SK-N-SH (cell line): ENCODE measurements around the gene NCOR2. TPM values are rescaled to one million over a fixed set of nuclear protein-coding genes. Genes with fewer than 3 reads are reported as not detected.

ENCODE experiments used
- CTCF ChIA-PET: fragments of 300-600, 350-600 bp; formaldehyde crosslinking; extraction: SDS; loops from one replicate; lab custom pipeline; 2021; lab: Yijun Ruan, JAX
- POLR2A ChIA-PET: fragments of 350-600 bp; sonication (Branson Sonifier 250); formaldehyde crosslinking; extraction: SDS; loops from one replicate; lab custom pipeline; 2020; ENCODE audit warnings: antibody characterized with exemption, inconsistent platforms; lab: Yijun Ruan, JAX
- DNase-seq: peaks from one replicate; pipeline ENCODE4 v3.0.0; 2012
- H2AFZ ChIP-seq: fragments of 200-600 bp; sonication (generic); 2 replicates; pipeline ENCODE4 v1.8.1; 2016; ENCODE audit warnings: antibody characterized with exemption, mild to moderate bottlenecking, low read depth
- H3F3A ChIP-seq: fragments of 200-600 bp; sonication (generic); replicated peaks from 2 replicates; pipeline ENCODE3; 2016; ENCODE audit warnings: antibody characterized with exemption, mild to moderate bottlenecking; ENCODE audit not compliant: insufficient read depth
- H3K27ac ChIP-seq, 2 experiments: fragments of 200-500 bp in 1 of 2; fragments of 200-600 bp in 1 of 2; sonication (Bioruptor generic) in 1 of 2; sonication (generic), shearing (Covaris generic) in 1 of 2; 2 replicates each; pipeline versions ENCODE4 v1.5.1 to v1.6.1; 2014 to 2016; ENCODE audit warnings: low read depth in 2 of 2, inconsistent platforms in 1 of 2, low read length in 1 of 2, mild to moderate bottlenecking in 1 of 2, mixed read lengths in 1 of 2
- H3K27me3 ChIP-seq: fragments of 200-600 bp; sonication (generic), shearing (Covaris generic); 2 replicates; pipeline ENCODE4 v1.6.1; 2016; ENCODE audit warnings: mixed run types; ENCODE audit not compliant: insufficient read depth
- H3K36me3 ChIP-seq, 2 experiments: fragments of 200-500 bp in 1 of 2; fragments of 200-600 bp in 1 of 2; sonication (Bioruptor generic) in 1 of 2; sonication (generic) in 1 of 2; replicated peaks in 1 of 2; 2 replicates each; pipeline versions ENCODE3 to v1.5.1; 2014 to 2016; ENCODE audit warnings: low read length in 1 of 2, mild to moderate bottlenecking in 1 of 2; ENCODE audit not compliant: insufficient read depth in 2 of 2, control insufficient read depth in 1 of 2
- H3K4me1 ChIP-seq, 2 experiments: fragments of 200-500 bp in 1 of 2; fragments of 200-600 bp in 1 of 2; sonication (Bioruptor generic) in 1 of 2; sonication (generic), shearing (Covaris generic) in 1 of 2; 2 replicates each; pipeline versions ENCODE4 v1.5.1 to v1.6.1; 2014 to 2016; ENCODE audit warnings: low read depth in 1 of 2, low read length in 1 of 2, mixed run types in 1 of 2; ENCODE audit not compliant: insufficient read depth in 2 of 2, control insufficient read depth in 1 of 2
- H3K4me2 ChIP-seq: fragments of 200-600 bp; sonication (generic), shearing (Covaris generic); 2 replicates; pipeline ENCODE4 v1.6.1; 2017; ENCODE audit warnings: mixed run types
- H3K4me3 ChIP-seq, 2 experiments: fragments of 200-500 bp in 1 of 2; fragments of 200-600 bp in 1 of 2; sonication (Bioruptor generic) in 1 of 2; sonication (generic), shearing (Covaris generic) in 1 of 2; 2 replicates each; pipeline versions ENCODE4 v1.5.1 to v1.8.1; 2014 to 2016; ENCODE audit warnings: low read depth in 2 of 2, inconsistent platforms in 1 of 2, low read length in 1 of 2, mild to moderate bottlenecking in 1 of 2, mixed read lengths in 1 of 2, moderate library complexity in 1 of 2
- H3K79me2 ChIP-seq: fragments of 200-600 bp; sonication (generic); 2 replicates; pipeline ENCODE4 v1.8.1; 2017; ENCODE audit warnings: mild to moderate bottlenecking; ENCODE audit not compliant: insufficient read depth
- H3K9ac ChIP-seq: fragments of 200-600 bp; sonication (generic); 2 replicates; pipeline ENCODE4 v1.6.1; 2017; ENCODE audit warnings: mixed run types
- H3K9me2 ChIP-seq: fragments of 200-600 bp; sonication (generic); 2 replicates; pipeline ENCODE4 v1.6.1; 2017; ENCODE audit warnings: mixed run types
- H3K9me3 ChIP-seq: fragments of 200-600 bp; sonication (generic); 2 replicates; pipeline ENCODE4 v1.6.1; 2017; ENCODE audit warnings: mixed run types, mild to moderate bottlenecking, moderate library complexity
- H4K20me1 ChIP-seq: fragments of 200-600 bp; sonication (generic); 2 replicates; pipeline ENCODE4 v1.6.1; 2017; ENCODE audit warnings: mild to moderate bottlenecking, mixed run types; ENCODE audit not compliant: insufficient read depth
- FOSL2 ChIP-seq: IDR thresholded peaks from 2 replicates; pipeline ENCODE4 v1.4.0; 2012; ENCODE audit warnings: low read depth, mild to moderate bottlenecking, moderate library complexity, borderline replicate concordance
- FOXJ3 ChIP-seq: sonication (generic); formaldehyde crosslinking; IDR thresholded peaks from 2 replicates; pipeline ENCODE4 v1.5.1; 2020; ENCODE audit warnings: mild to moderate bottlenecking, missing genetic modification reagents
- GABPA ChIP-seq: IDR thresholded peaks from 2 replicates; pipeline ENCODE4 v1.4.0; 2012; ENCODE audit warnings: low read depth, mild to moderate bottlenecking
- GATA2 ChIP-seq: sonication (generic); formaldehyde crosslinking; IDR thresholded peaks from 2 replicates; pipeline ENCODE4 v1.5.0; 2020; ENCODE audit warnings: mild to moderate bottlenecking, missing genetic modification reagents
- JUND ChIP-seq: IDR thresholded peaks from 2 replicates; pipeline ENCODE4 v1.4.0; 2012
- MXI1 ChIP-seq: IDR thresholded peaks from 2 replicates; pipeline ENCODE4 v1.6.1; 2012; ENCODE audit warnings: mild to moderate bottlenecking, low read depth, low read length, improper control_type of control experiment
- NFIC ChIP-seq: IDR thresholded peaks from 2 replicates; pipeline ENCODE4 v1.4.0; 2012; ENCODE audit warnings: borderline replicate concordance
- POLR2AphosphoS5 ChIP-seq: IDR thresholded peaks from 2 replicates; pipeline ENCODE4 v1.6.1; 2012; ENCODE audit warnings: low read depth, low read length
- RCOR1 ChIP-seq: fragments of 150-350 bp; IDR thresholded peaks from 2 replicates; pipeline ENCODE4 v1.6.1; 2017; ENCODE audit warnings: antibody characterized with exemption, low read length
- RFX5 ChIP-seq: IDR thresholded peaks from 2 replicates; pipeline ENCODE4 v1.6.1; 2012; ENCODE audit warnings: mild to moderate bottlenecking, improper control_type of control experiment, low read length
- RXRA ChIP-seq: IDR thresholded peaks from 2 replicates; pipeline ENCODE4 v1.4.0; 2012; ENCODE audit warnings: low read depth, mild to moderate bottlenecking, borderline replicate concordance
- SIN3A ChIP-seq: IDR thresholded peaks from 2 replicates; pipeline ENCODE4 v1.6.1; 2012; ENCODE audit warnings: low read depth, mild to moderate bottlenecking, low read length, moderate library complexity, borderline replicate concordance
- TAF1 ChIP-seq: IDR thresholded peaks from 2 replicates; pipeline ENCODE4 v1.6.1; 2012; ENCODE audit warnings: low read depth, mild to moderate bottlenecking, low read length, moderate library complexity, borderline replicate concordance
- YY1 ChIP-seq: IDR thresholded peaks from 2 replicates; pipeline ENCODE4 v1.4.0; 2012; ENCODE audit warnings: low read depth, mild to moderate bottlenecking
- WGBS: methylation state at CpG from one replicate; pipeline ENCODE4 v1.1.6; 2017; ENCODE audit warnings: low lambda C conversion rate; 5-methylcytosine and 5-hydroxymethylcytosine counted together
- polyA plus RNA-seq, 3 experiments: library from polyadenylated mRNA; depleted of rRNA; stranded (reverse); fragments of >200 nt; gene quantifications; 2 replicates each; pipeline ENCODE4 v1.2.3, GENCODE V29; 2012
- TF ChIP-seq, protein P1 (sequence below): IDR thresholded peaks from 2 replicates; pipeline ENCODE4; 2012
- TF ChIP-seq, protein P2 (sequence below): IDR thresholded peaks from 2 replicates; pipeline ENCODE4 v1.4.0; 2012; ENCODE audit warnings: low read depth, borderline replicate concordance
- TF ChIP-seq, protein P3 (sequence below): IDR thresholded peaks from 2 replicates; pipeline ENCODE4 v1.4.0; 2012; ENCODE audit warnings: low read depth
- TF ChIP-seq, protein P4 (sequence below): fragments of 150-350 bp; IDR thresholded peaks from 2 replicates; pipeline ENCODE4 v1.6.1; 2016; ENCODE audit warnings: mild to moderate bottlenecking, low read depth, low read length
- TF ChIP-seq, protein P5 (sequence below): IDR thresholded peaks from 2 replicates; pipeline ENCODE4 v1.6.1; 2012; ENCODE audit warnings: mild to moderate bottlenecking, low read depth, low read length, moderate library complexity

The NCOR2 gene
- polyA plus RNA-seq, 1 of the 3 experiments (the other 2 are of a cell fraction) = 19.0 TPM

DNA sequence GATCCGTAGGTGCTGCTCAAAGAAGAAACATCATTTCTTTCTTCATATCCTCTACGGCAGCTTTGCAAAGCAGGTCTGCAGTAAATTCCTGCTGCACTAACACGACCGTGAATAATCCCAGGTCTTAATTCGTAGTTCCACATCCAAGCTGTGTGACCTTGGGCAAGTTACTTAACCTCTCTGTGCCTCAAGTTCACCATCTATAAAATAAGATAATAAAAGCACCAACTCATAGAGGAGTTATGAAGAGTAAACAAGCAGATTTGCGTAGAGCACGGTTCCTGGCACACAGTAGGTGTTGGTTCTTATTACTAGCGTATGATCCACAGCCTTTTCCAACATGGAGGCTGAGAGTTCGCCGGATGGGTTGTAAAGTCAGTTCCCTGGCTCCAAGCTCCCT is 3.6 kb downstream of the NCOR2 start:
- TF ChIP-seq, protein P1, sequence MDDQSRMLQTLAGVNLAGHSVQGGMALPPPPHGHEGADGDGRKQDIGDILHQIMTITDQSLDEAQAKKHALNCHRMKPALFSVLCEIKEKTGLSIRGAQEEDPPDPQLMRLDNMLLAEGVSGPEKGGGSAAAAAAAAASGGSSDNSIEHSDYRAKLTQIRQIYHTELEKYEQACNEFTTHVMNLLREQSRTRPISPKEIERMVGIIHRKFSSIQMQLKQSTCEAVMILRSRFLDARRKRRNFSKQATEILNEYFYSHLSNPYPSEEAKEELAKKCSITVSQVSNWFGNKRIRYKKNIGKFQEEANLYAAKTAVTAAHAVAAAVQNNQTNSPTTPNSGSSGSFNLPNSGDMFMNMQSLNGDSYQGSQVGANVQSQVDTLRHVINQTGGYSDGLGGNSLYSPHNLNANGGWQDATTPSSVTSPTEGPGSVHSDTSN = no peak
- no peak for TF ChIP-seq FOSL2
- TF ChIP-seq, protein P2, sequence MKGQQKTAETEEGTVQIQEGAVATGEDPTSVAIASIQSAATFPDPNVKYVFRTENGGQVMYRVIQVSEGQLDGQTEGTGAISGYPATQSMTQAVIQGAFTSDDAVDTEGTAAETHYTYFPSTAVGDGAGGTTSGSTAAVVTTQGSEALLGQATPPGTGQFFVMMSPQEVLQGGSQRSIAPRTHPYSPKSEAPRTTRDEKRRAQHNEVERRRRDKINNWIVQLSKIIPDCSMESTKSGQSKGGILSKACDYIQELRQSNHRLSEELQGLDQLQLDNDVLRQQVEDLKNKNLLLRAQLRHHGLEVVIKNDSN = no peak
- no peak for TF ChIP-seq NFIC
- no peak for TF ChIP-seq GATA2
- TF ChIP-seq TAF1 = no peak
- TF ChIP-seq RCOR1 = no peak
- TF ChIP-seq RXRA = no peak
- TF ChIP-seq MXI1 = no peak
- no peak for TF ChIP-seq FOXJ3
- TF ChIP-seq, protein P3, sequence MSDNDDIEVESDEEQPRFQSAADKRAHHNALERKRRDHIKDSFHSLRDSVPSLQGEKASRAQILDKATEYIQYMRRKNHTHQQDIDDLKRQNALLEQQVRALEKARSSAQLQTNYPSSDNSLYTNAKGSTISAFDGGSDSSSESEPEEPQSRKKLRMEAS = no peak
- no peak for TF ChIP-seq POLR2AphosphoS5
- no peak for TF ChIP-seq SIN3A
- POLR2A ChIA-PET = interaction anchor here (1.1 kb wide), 1 partner anchor 122 kb away, joined by 3 read pairs; no protein-coding TSS in a partner anchor
- H3K9me2 ChIP-seq = no peaks in the 10 kb centered on the region
- H3K9ac ChIP-seq = no peak overlapping the region
- H3K36me3 ChIP-seq = peaks cover 3 to 7% of the 10 kb centered on the region in 2 experiments
- H3K4me3 ChIP-seq = no peak overlapping the region
- peak overlapping the region in 1 of 2 experiments; percentile 22; a peak in 1 of 4 replicates for H3K27ac ChIP-seq
- peaks cover 8 to 45% of the 10 kb centered on the region in 2 experiments for H3K4me1 ChIP-seq
- H2AFZ ChIP-seq = no peak overlapping the region
- CTCF ChIA-PET = interaction anchor here (1.2 to 2.4 kb wide), 4 partner anchors 9 to 527 kb away, joined by 3 to 8 read pairs (median 4); no protein-coding TSS in a partner anchor
- peaks cover 75% of the 10 kb centered on the region for H4K20me1 ChIP-seq
- H3K4me2 ChIP-seq = no peak overlapping the region
- no peaks in the 10 kb centered on the region for H3K9me3 ChIP-seq
- WGBS = 89% methylated on average over 10 of the region's 10 CpGs
- H3K27me3 ChIP-seq = no peaks in the 10 kb centered on the region
- H3F3A ChIP-seq = peaks cover 5% of the 10 kb centered on the region
- DNase-seq = no peak
- H3K79me2 ChIP-seq = peaks cover 81% of the 10 kb centered on the region

DNA sequence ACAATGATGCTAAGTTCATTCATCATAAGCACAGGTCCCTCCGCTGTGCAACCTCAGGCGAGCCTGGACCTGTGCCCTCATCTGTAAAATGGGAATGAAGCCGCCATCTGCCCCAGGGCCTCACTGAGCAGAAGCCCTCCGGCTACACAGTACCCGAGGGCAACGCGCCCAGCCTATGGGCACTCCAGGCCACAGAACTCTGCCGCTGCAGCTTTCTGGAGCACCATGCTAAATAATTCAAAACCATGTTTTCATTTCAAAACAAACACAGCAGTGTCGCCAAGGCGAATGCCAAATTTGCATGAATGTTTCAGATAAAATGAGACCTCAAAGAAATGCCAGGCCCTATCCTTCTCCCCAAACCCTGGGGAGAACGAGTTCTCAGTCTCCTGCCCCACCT is 4.0 kb downstream of the NCOR2 start:
- Histone ChIP-seq H3K4me1 (peaks cover 5 to 44% of the 10 kb centered on the region in 2 experiments), H3K9ac (no peak overlapping the region), H3K79me2 (peaks cover 85% of the 10 kb centered on the region), H3K36me3 (peaks cover 3 to 7% of the 10 kb centered on the region in 2 experiments), H3K27ac (no peak overlapping the region), H3K4me2 (no peak overlapping the region), H4K20me1 (peaks cover 79% of the 10 kb centered on the region), H3K9me3 (no peaks in the 10 kb centered on the region), H3K27me3 (no peaks in the 10 kb centered on the region), H3K4me3 (no peak overlapping the region)
- WGBS = 99% methylated on average over 9 of the region's 11 CpGs
- no peak for DNase-seq
- ChIA-PET CTCF (interaction anchor here (1.2 to 2.4 kb wide), 3 partner anchors 12 to 527 kb away, joined by 3 to 8 read pairs (median 4); no protein-coding TSS in a partner anchor), POLR2A (no interaction called here)
- no peak for TF ChIP-seq YY1
- TF ChIP-seq, protein P4, sequence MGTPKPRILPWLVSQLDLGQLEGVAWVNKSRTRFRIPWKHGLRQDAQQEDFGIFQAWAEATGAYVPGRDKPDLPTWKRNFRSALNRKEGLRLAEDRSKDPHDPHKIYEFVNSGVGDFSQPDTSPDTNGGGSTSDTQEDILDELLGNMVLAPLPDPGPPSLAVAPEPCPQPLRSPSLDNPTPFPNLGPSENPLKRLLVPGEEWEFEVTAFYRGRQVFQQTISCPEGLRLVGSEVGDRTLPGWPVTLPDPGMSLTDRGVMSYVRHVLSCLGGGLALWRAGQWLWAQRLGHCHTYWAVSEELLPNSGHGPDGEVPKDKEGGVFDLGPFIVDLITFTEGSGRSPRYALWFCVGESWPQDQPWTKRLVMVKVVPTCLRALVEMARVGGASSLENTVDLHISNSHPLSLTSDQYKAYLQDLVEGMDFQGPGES = no peak
- TF ChIP-seq, protein P3 = no peak
- TF ChIP-seq JUND = no peak
- TF ChIP-seq RFX5 = no peak
- TF ChIP-seq, protein P5, sequence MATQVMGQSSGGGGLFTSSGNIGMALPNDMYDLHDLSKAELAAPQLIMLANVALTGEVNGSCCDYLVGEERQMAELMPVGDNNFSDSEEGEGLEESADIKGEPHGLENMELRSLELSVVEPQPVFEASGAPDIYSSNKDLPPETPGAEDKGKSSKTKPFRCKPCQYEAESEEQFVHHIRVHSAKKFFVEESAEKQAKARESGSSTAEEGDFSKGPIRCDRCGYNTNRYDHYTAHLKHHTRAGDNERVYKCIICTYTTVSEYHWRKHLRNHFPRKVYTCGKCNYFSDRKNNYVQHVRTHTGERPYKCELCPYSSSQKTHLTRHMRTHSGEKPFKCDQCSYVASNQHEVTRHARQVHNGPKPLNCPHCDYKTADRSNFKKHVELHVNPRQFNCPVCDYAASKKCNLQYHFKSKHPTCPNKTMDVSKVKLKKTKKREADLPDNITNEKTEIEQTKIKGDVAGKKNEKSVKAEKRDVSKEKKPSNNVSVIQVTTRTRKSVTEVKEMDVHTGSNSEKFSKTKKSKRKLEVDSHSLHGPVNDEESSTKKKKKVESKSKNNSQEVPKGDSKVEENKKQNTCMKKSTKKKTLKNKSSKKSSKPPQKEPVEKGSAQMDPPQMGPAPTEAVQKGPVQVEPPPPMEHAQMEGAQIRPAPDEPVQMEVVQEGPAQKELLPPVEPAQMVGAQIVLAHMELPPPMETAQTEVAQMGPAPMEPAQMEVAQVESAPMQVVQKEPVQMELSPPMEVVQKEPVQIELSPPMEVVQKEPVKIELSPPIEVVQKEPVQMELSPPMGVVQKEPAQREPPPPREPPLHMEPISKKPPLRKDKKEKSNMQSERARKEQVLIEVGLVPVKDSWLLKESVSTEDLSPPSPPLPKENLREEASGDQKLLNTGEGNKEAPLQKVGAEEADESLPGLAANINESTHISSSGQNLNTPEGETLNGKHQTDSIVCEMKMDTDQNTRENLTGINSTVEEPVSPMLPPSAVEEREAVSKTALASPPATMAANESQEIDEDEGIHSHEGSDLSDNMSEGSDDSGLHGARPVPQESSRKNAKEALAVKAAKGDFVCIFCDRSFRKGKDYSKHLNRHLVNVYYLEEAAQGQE = no peak
- no peak for TF ChIP-seq FOSL2
- TF ChIP-seq GABPA = no peak
- TF ChIP-seq, all 33 proteins: peak for 0
- H3F3A ChIP-seq = peaks cover 5% of the 10 kb centered on the region
- no peaks in the 10 kb centered on the region for H3K9me2 ChIP-seq
- H2AFZ ChIP-seq = no peak overlapping the region
